A673 (cell line): ENCODE data around the gene GAB1. TPM values are rescaled to one million over a fixed set of nuclear protein-coding genes. Genes with fewer than 3 reads are reported as not detected.

ENCODE experiments used
- BruUV-seq: library from RNA; stranded (reverse); fragments of 400-500 nt; replicated peaks from 2 replicates; lab custom pipeline; 2021; lab: Mats Ljungman, UMichigan
- CTCF ChIA-PET: fragments of 300-600 bp; sonication (Branson Sonifier 250); formaldehyde crosslinking; loops from one replicate; lab custom pipeline; 2022; ENCODE audit warnings: antibody characterized with exemption; lab: Charles Lee
- POLR2A ChIA-PET: fragments of 300-600 bp; sonication (Branson Sonifier 250); formaldehyde crosslinking; loops from one replicate; lab custom pipeline; 2022; ENCODE audit warnings: antibody characterized with exemption; ENCODE audit not compliant: low non-redundant PET; lab: Charles Lee
- DNase-seq: peaks from one replicate; pipeline ENCODE4 v3.0.0-alpha.2; 2015; ENCODE audit warnings: low spot score
- H3K27ac ChIP-seq: fragments of 200-600 bp; sonication (generic); 2 replicates; pipeline ENCODE4 v1.5.1; 2016; ENCODE audit warnings: mixed run types, low read depth, mild to moderate bottlenecking, mixed read lengths, antibody characterized with exemption, low read length; ENCODE audit not compliant: poor library complexity, severe bottlenecking
- H3K27me3 ChIP-seq: fragments of 200-600 bp; sonication (generic); replicated peaks from 2 replicates; pipeline ENCODE4 v1.6.1; 2017; ENCODE audit warnings: mixed run types, low read depth, mild to moderate bottlenecking, mixed read lengths, antibody characterized with exemption, low read length; ENCODE audit not compliant: insufficient read depth, poor library complexity
- H3K36me3 ChIP-seq: fragments of 200-600 bp; sonication (generic); 2 replicates; pipeline ENCODE4 v1.6.1; 2016; ENCODE audit warnings: mixed run types, mild to moderate bottlenecking, mixed read lengths, antibody characterized with exemption, low read length; ENCODE audit not compliant: insufficient read depth, poor library complexity, severe bottlenecking
- H3K4me1 ChIP-seq: fragments of 200-600 bp; sonication (generic); 2 replicates; pipeline ENCODE4 v1.6.1; 2017; ENCODE audit warnings: mixed run types, mild to moderate bottlenecking, mixed read lengths, antibody characterized with exemption, low read length; ENCODE audit not compliant: insufficient read depth, poor library complexity, severe bottlenecking
- H3K4me3 ChIP-seq: fragments of 200-600 bp; sonication (generic); 2 replicates; pipeline ENCODE4 v1.5.1; 2016; ENCODE audit warnings: low read depth, mixed run types, mild to moderate bottlenecking, mixed read lengths, low read length; ENCODE audit not compliant: poor library complexity, severe bottlenecking
- H3K9me3 ChIP-seq: fragments of 200-600 bp; sonication (generic); 2 replicates; pipeline ENCODE4 v1.6.1; 2016; ENCODE audit warnings: mixed run types, low read depth, mild to moderate bottlenecking, mixed read lengths, antibody characterized with exemption, low read length; ENCODE audit not compliant: poor library complexity, severe bottlenecking
- EZH2 ChIP-seq: fragments of 200-600 bp; sonication (generic); IDR thresholded peaks from 2 replicates; pipeline ENCODE4 v1.6.1; 2017; ENCODE audit warnings: borderline replicate concordance, low read depth, mild to moderate bottlenecking, mixed read lengths, antibody characterized with exemption, low read length; ENCODE audit not compliant: poor library complexity, severe bottlenecking
- intact Hi-C: fragments of 100-400 bp; cut with micrococcal nuclease; formaldehyde crosslinking; loops from one replicate; pipeline ENCODE4 v1.10.0; 2022; ENCODE audit not compliant: unreplicated experiment
- total RNA-seq: library from RNA; stranded (reverse); gene quantifications from 2 replicates; pipeline ENCODE4 v1.2.3, GENCODE V29; 2021
- TF ChIP-seq, protein P1 (sequence below): fragments of 300-800, 200-600 bp; sonication (generic); conservative IDR thresholded peaks from 2 replicates; pipeline ENCODE4 v1.5.1; 2017; ENCODE audit warnings: low read depth, mild to moderate bottlenecking, antibody characterized with exemption, low read length, moderate library complexity, mixed read lengths

Gene GAB1
- total RNA-seq, 1 experiment from 2014 or later, result 27.6 TPM

DNA sequence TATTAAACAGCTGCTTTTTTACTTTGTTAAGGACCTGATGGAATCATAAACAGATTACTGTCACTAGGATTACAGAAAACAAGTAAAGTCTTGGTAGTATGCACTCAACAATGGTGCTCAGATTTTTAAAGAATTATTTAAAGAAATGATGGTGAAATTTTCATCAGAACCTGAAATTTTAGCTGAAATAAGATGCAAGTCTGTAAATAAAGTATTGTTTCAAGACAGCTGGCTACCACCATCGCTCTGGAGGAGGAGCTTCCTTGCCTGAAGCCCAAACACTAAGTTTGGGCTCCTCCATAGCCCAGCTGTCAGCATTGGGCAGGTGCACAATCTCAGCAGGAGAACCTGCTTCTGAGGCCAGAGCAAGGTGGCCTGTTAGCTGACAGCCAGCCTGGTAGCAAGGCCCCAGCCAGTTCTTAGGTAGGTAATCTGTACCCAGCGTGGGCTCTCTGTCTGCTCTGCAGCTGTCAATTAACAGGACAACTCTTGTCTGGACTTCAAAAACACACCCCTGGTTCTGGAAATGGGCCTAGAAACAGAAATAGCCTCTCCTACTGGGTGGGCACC lies 4.6 kb downstream of the GAB1 start:
- CTCF ChIA-PET, result no interaction called here
- Histone ChIP-seq H3K9me3 (no peaks in the 10 kb centered on the region), H3K4me3 (no peak overlapping the region), H3K27ac (no peak overlapping the region), H3K4me1 (peaks cover 36% of the 10 kb centered on the region), H3K27me3 (no peaks in the 10 kb centered on the region), H3K36me3 (no peaks in the 10 kb centered on the region)
- POLR2A ChIA-PET, result no interaction called here
- DNase-seq, result no peak
- TF ChIP-seq, protein P1, sequence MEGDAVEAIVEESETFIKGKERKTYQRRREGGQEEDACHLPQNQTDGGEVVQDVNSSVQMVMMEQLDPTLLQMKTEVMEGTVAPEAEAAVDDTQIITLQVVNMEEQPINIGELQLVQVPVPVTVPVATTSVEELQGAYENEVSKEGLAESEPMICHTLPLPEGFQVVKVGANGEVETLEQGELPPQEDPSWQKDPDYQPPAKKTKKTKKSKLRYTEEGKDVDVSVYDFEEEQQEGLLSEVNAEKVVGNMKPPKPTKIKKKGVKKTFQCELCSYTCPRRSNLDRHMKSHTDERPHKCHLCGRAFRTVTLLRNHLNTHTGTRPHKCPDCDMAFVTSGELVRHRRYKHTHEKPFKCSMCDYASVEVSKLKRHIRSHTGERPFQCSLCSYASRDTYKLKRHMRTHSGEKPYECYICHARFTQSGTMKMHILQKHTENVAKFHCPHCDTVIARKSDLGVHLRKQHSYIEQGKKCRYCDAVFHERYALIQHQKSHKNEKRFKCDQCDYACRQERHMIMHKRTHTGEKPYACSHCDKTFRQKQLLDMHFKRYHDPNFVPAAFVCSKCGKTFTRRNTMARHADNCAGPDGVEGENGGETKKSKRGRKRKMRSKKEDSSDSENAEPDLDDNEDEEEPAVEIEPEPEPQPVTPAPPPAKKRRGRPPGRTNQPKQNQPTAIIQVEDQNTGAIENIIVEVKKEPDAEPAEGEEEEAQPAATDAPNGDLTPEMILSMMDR, result no peak
- no peak for TF ChIP-seq EZH2
- BruUV-seq, result no TSS peak
- intact Hi-C loops, result no loop called here

DNA sequence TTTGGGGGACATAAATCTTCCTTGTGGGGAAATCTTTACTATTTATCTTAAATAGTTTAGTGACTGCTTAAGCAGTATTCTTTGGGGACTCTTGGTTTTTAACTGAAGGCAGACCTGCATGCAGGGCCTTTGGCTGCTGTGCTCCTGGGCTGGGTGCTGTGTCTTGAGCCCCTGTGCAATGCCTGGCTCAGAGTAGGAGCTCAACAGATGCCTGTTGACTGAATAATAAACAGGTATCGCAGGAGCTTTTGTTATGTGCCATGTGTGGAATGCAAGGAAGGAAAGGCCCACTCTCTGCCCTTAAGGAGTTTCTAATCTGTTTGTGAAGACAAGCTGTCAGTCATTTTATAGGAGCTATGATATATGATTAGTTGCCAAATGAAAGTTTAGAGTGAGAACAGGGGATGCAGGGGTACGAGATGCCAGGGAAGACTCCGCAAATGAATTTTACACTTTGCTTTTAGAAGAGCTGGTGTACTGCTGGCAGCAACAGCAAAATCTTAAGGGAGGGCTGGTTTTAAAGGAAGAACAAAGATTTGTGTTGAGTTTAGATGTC lies 6.7 kb downstream of the GAB1 start:
- Histone ChIP-seq H3K4me1 (peaks cover 34% of the 10 kb centered on the region), H3K27ac (peak overlapping the region; percentile 55), H3K9me3 (no peaks in the 10 kb centered on the region), H3K27me3 (no peaks in the 10 kb centered on the region), H3K4me3 (no peak overlapping the region), H3K36me3 (no peaks in the 10 kb centered on the region)
- BruUV-seq, result no TSS peak
- ChIA-PET CTCF (no interaction called here), POLR2A (interaction anchor here (0.7 kb wide), 1 partner anchor 138 kb away, joined by 3 read pairs; no protein-coding TSS in a partner anchor)
- TF ChIP-seq, protein P1, result no peak
- intact Hi-C loops, result no loop called here
- no peak for DNase-seq

DNA sequence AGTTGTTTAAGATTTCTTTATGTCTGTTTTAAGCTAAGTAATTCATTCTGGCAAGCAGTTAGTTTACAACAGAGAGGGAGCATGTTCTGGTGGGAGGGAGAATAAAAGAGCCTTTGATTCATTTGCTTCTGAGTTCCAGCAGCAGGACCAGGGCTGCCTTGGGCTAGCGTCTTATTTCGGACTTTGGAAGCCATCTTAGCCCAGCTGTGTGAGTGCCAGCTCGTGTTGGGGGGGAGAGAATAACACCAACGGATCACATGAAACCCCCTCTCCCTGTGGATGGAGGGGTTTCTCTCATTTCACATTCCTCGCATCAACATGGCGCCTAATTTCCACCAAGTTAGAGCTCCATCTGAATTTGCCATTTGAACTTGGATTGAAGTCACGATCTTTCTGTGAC lies 7.4 kb downstream of the GAB1 start:
- no peak overlapping the region for H3K4me3 ChIP-seq
- H3K36me3 ChIP-seq, result no peaks in the 10 kb centered on the region
- H3K9me3 ChIP-seq, result no peaks in the 10 kb centered on the region
- no peak for TF ChIP-seq EZH2
- TF ChIP-seq, protein P1, result no peak
- intact Hi-C loops, result no loop called here
- peak; percentile 36 for DNase-seq
- H3K4me1 ChIP-seq, result peaks cover 31% of the 10 kb centered on the region
- POLR2A ChIA-PET, result interaction anchor here (0.6 kb wide), 1 partner anchor 35 kb away, joined by 3 read pairs; no protein-coding TSS in a partner anchor
- H3K27me3 ChIP-seq, result no peaks in the 10 kb centered on the region
- peak overlapping the region; percentile 55 for H3K27ac ChIP-seq
- CTCF ChIA-PET, result no interaction called here
- BruUV-seq, result no TSS peak
